Fibroblast of villous mesenchyme (primary cell): ENCODE results near the gene BMP4. TPM values are rescaled to one million over a fixed set of nuclear protein-coding genes. Genes with fewer than 3 reads are reported as not detected.
A peak's percentile ranks its signal among the peaks of the same experiment; 100 is the strongest.

ENCODE experiments used
- DNase-seq: peaks from one replicate; pipeline ENCODE4 v3.0.0-alpha.2; 2010; ENCODE audit warnings: low read depth
- H3K4me3 ChIP-seq: 2 replicates; pipeline ENCODE4 v1.5.1; 2011; ENCODE audit warnings: low read depth, mild to moderate bottlenecking, low read length
- CTCF ChIP-seq: IDR thresholded peaks from 2 replicates; pipeline ENCODE4 v1.5.1; 2012; ENCODE audit warnings: low read depth, mild to moderate bottlenecking, low read length; ENCODE audit not compliant: insufficient read depth
- total RNA-seq: library from RNA; depleted of rRNA; stranded (reverse); fragments of >200 nt; gene quantifications from 2 replicates; pipeline ENCODE4 v1.2.3, GENCODE V29; 2012

Gene BMP4
- total RNA-seq, 1 donor = 9.9 TPM

- no peak overlapping the region for H3K4me3 ChIP-seq
- TF ChIP-seq CTCF = no peak
- no peak for DNase-seq
Observed at GRCh38 chr14:53957739-53958138, 1.1 kb upstream of the BMP4 start.

- no peak for TF ChIP-seq CTCF
- peak overlapping the region; percentile 85 for H3K4me3 ChIP-seq
- peak; percentile 40 for DNase-seq
Observed at GRCh38 chr14:53955671-53956426, 776 bp downstream of the BMP4 start.

GRCh38 chr14:53955229-53955556 is 1.4 kb downstream of the BMP4 start:
- no peak for DNase-seq
- peak overlapping the region; percentile 85 for H3K4me3 ChIP-seq
- no peak for TF ChIP-seq CTCF

GRCh38 chr14:53954551-53955228 is 1.9 kb downstream of the BMP4 start:
- DNase-seq = peak; percentile 46
- no peak for TF ChIP-seq CTCF
- peak overlapping the region; percentile 85 for H3K4me3 ChIP-seq

GRCh38 chr14:53953828-53954550 is 2.6 kb downstream of the BMP4 start:
- TF ChIP-seq CTCF = no peak
- peak; percentile 63 for DNase-seq
- peak overlapping the region; percentile 85 for H3K4me3 ChIP-seq

GRCh38 chr14:53953002-53953827 is 3.4 kb downstream of the BMP4 start:
- DNase-seq = peak; percentile 90
- no peak for TF ChIP-seq CTCF
- H3K4me3 ChIP-seq = peak overlapping the region; percentile 85
